Colonic mucosa (tissue), 4 donors: ENCODE results near the gene FAM98C. TPM values are rescaled to one million over a fixed set of nuclear protein-coding genes. Genes with fewer than 3 reads are reported as not detected.

Experiments
- DNase-seq: peaks from one replicate; pipeline ENCODE4 v3.0.0-alpha.2; 2020
- H3K27ac ChIP-seq: fragments of 200-600 bp; one replicate; pipeline ENCODE4 v1.8.0; 2021
- H3K27me3 ChIP-seq: fragments of 200-600 bp; one replicate; pipeline ENCODE4 v1.8.0; 2021
- H3K36me3 ChIP-seq: fragments of 200-600 bp; one replicate; pipeline ENCODE4 v1.8.0; 2021
- H3K4me1 ChIP-seq: fragments of 200-600 bp; one replicate; pipeline ENCODE4 v1.8.0; 2021; ENCODE audit warnings: mild to moderate bottlenecking
- H3K4me3 ChIP-seq: fragments of 200-600 bp; one replicate; pipeline ENCODE4 v1.8.0; 2021
- H3K9ac ChIP-seq, 2 donors: one replicate each; pipeline ENCODE4 v1.7.0; 2013; ENCODE audit warnings: control low read depth in 2 of 2, low read depth in 2 of 2, low read length in 2 of 2
- H3K9me3 ChIP-seq: fragments of 200-600 bp; one replicate; pipeline ENCODE4 v1.8.0; 2021
- CTCF ChIP-seq: fragments of 200-600 bp; IDR thresholded peaks from one replicate; pipeline ENCODE4 v1.8.0; 2022; ENCODE audit warnings: antibody characterized with exemption, mild to moderate bottlenecking
- intact Hi-C: fragments of 100-400 bp; cut with DNase I; formaldehyde crosslinking; loops from one replicate; pipeline ENCODE4 v1.14.1; 2022
- total RNA-seq, 2 donors: library from RNA; stranded (reverse); fragmentation: NEBNext Ultra II Directional in 1 of 2; extraction: Animal tissue kit (Norgen Biotek cat#: 25700) in 1 of 2; gene quantifications; one replicate each; pipeline ENCODE4 v1.2.1, GENCODE V29; 2021
- donor health status: healthy.
- donor health status: DM: no; HTN: no; CAD: no.
- donor health status: DM: no; HTN: no; CAD: no.

Gene FAM98C
- total RNA-seq, 2 donors from 2014 or later, result 31.4 to 35.4 TPM

GRCh38 chr19:38437295-38437694 is 34.4 kb downstream of the FAM98C start:
- Histone ChIP-seq H3K9me3 (no peaks in the 10 kb centered on the region), H3K27me3 (no peaks in the 10 kb centered on the region), H3K4me3 (no peak overlapping the region), H3K27ac (no peak overlapping the region), H3K36me3 (no peaks in the 10 kb centered on the region), H3K9ac (no peak overlapping the region), H3K4me1 (no peaks in the 10 kb centered on the region)
- TF ChIP-seq CTCF, result no peak
- DNase-seq, result no peak
- intact Hi-C loops, result no loop called here

- no peaks in the 10 kb centered on the region for H3K27me3 ChIP-seq
- intact Hi-C loops, result no loop called here
- TF ChIP-seq CTCF, result no peak
- H3K27ac ChIP-seq, result no peak overlapping the region
- no peak for DNase-seq
- no peak overlapping the region for H3K4me3 ChIP-seq
- no peak overlapping the region for H3K9ac ChIP-seq
- no peaks in the 10 kb centered on the region for H3K4me1 ChIP-seq
- H3K36me3 ChIP-seq, result no peaks in the 10 kb centered on the region
- H3K9me3 ChIP-seq, result no peaks in the 10 kb centered on the region
These were observed 35.0 kb downstream of the FAM98C start for GRCh38 chr19:38437917-38438316.

- TF ChIP-seq CTCF, result no peak
These were observed 37.7 kb downstream of the FAM98C start for GRCh38 chr19:38440592-38440991.

GRCh38 chr19:38441657-38442348 is 38.9 kb downstream of the FAM98C start:
- Histone ChIP-seq H3K27ac (no peak overlapping the region), H3K36me3 (no peaks in the 10 kb centered on the region), H3K9me3 (no peaks in the 10 kb centered on the region), H3K4me3 (no peak overlapping the region), H3K9ac (no peak overlapping the region), H3K4me1 (no peaks in the 10 kb centered on the region), H3K27me3 (no peaks in the 10 kb centered on the region)
- TF ChIP-seq CTCF, result no peak
- no peak for DNase-seq
- intact Hi-C loops, result no loop called here

More at GRCh38 chr19:38440592-38440991, 37.7 kb downstream of the FAM98C start:
- no peaks in the 10 kb centered on the region for H3K27me3 ChIP-seq
- no peaks in the 10 kb centered on the region for H3K36me3 ChIP-seq
- no peaks in the 10 kb centered on the region for H3K4me1 ChIP-seq
- H3K9me3 ChIP-seq, result no peaks in the 10 kb centered on the region
- DNase-seq, result no peak
- H3K27ac ChIP-seq, result no peak overlapping the region
- no peak overlapping the region for H3K4me3 ChIP-seq
- intact Hi-C loops, result no loop called here
- H3K9ac ChIP-seq, result no peak overlapping the region

- H3K27ac ChIP-seq, result no peak overlapping the region
- DNase-seq, result no peak
- no peaks in the 10 kb centered on the region for H3K36me3 ChIP-seq
- H3K27me3 ChIP-seq, result no peaks in the 10 kb centered on the region
- no peak overlapping the region for H3K4me3 ChIP-seq
- no peaks in the 10 kb centered on the region for H3K4me1 ChIP-seq
- intact Hi-C loops, result no loop called here
- H3K9me3 ChIP-seq, result no peaks in the 10 kb centered on the region
- no peak overlapping the region for H3K9ac ChIP-seq
- TF ChIP-seq CTCF, result no peak
These were observed 39.8 kb downstream of the FAM98C start for GRCh38 chr19:38442736-38443135.
